HG02938 (cell line): ENCODE results near the gene KIAA1958.

Source experiments
- ATAC-seq: cut with Tn5 transposase; IDR thresholded peaks from one replicate; pipeline ENCODE4 v1.9.1; 2021; ENCODE audit warnings: mild to moderate bottlenecking, moderate library complexity; ENCODE audit not compliant: unreplicated experiment

KIAA1958 gene

GRCh38 chr9:112703304-112703703 lies 216.7 kb downstream of the KIAA1958 start:
- ATAC-seq, result no peak

GRCh38 chr9:112705768-112706427 lies 219.3 kb downstream of the KIAA1958 start:
- no peak for ATAC-seq

GRCh38 chr9:112711050-112711689 lies 224.5 kb downstream of the KIAA1958 start:
- ATAC-seq, result no peak

GRCh38 chr9:112712678-112713077 lies 226.1 kb downstream of the KIAA1958 start:
- ATAC-seq, result no peak

- peak; percentile 84 for ATAC-seq
These were observed 231.2 kb downstream of the KIAA1958 start, which contains the start of gene INIP for GRCh38 chr9:112717661-112718331. INIP (minus strand) TSS chr9:112718117; CDS start chr9:112716485, 1,632 bp downstream.
